ENCODE measurements around the gene UBR3.
"Not testable (repeated sequence)": the region's sequence is repeated elsewhere in the genome, so short reads cannot be mapped to it uniquely, and the experiment has no call there.

UBR3 gene

GRCh38 chr2:170098626-170099312 is 271.5 kb downstream of the UBR3 start:
- no peak for DNase-seq (ENCODE audit: low read depth in 3 of 3)

- DNase-seq (ENCODE audit: low read depth in 3 of 3): no peak
These were observed 274.5 kb downstream of the UBR3 start for GRCh38 chr2:170101789-170102188.

- DNase-seq (ENCODE audit: low read depth in 3 of 3): no peak
These were observed 279.0 kb downstream of the UBR3 start for GRCh38 chr2:170106102-170106840.

GRCh38 chr2:170113168-170113894 is 286.1 kb downstream of the UBR3 start:
- no peak for DNase-seq (ENCODE audit: low read depth in 3 of 3)

- DNase-seq (ENCODE audit: low read depth in 3 of 3): no peak
These were observed 288.4 kb downstream of the UBR3 start for GRCh38 chr2:170115501-170116229.

GRCh38 chr2:170118641-170119040 is 291.4 kb downstream of the UBR3 start:
- DNase-seq (ENCODE audit: low read depth in 3 of 3): no peak

- not testable (repeated sequence) for DNase-seq (ENCODE audit: low read depth in 3 of 3)
These were observed 292.1 kb downstream of the UBR3 start for GRCh38 chr2:170119326-170119725.

- no peak for DNase-seq (ENCODE audit: low read depth in 3 of 3)
These were observed 294.4 kb downstream of the UBR3 start for GRCh38 chr2:170121689-170122088.

- DNase-seq (ENCODE audit: low read depth in 3 of 3): no peak
These were observed 295.8 kb downstream of the UBR3 start for GRCh38 chr2:170122883-170123547.

- DNase-seq (ENCODE audit: low read depth in 3 of 3): no peak
These were observed 296.3 kb downstream of the UBR3 start for GRCh38 chr2:170123593-170123992.

- DNase-seq (ENCODE audit: low read depth in 3 of 3): not testable (repeated sequence)
These were observed 299.0 kb downstream of the UBR3 start for GRCh38 chr2:170126138-170126728.

Data from stimulated activated CD4-positive, alpha-beta T cell treated with anti-CD3 and anti-CD28 coated beads, TNF-alpha, amount 100 ng/mL, for 4 hours (primary cell).